GM18526 (cell line): ENCODE results near the gene EWSR1.

Experiments used
- POLR2A ChIP-seq: IDR thresholded peaks from 3 replicates; pipeline ENCODE4 v1.6.1; 2011; ENCODE audit not compliant: insufficient read length; ENCODE audit errors: extremely low read depth

The EWSR1 gene

DNA sequence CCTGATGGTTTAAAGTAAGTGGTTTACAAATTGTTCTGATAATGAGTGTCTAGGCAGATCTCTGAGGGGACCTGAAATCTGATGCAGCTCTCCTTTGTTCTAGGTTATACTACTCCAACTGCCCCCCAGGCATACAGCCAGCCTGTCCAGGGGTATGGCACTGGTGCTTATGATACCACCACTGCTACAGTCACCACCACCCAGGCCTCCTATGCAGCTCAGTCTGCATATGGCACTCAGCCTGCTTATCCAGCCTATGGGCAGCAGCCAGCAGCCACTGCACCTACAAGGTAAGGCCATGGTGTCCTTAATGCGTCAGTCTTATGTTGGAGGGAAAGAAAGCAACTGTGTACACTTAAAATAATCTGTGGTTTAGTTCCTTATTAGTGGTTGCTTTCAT lies 9.9 kb downstream of the EWSR1 start:
- no peak for TF ChIP-seq POLR2A

DNA sequence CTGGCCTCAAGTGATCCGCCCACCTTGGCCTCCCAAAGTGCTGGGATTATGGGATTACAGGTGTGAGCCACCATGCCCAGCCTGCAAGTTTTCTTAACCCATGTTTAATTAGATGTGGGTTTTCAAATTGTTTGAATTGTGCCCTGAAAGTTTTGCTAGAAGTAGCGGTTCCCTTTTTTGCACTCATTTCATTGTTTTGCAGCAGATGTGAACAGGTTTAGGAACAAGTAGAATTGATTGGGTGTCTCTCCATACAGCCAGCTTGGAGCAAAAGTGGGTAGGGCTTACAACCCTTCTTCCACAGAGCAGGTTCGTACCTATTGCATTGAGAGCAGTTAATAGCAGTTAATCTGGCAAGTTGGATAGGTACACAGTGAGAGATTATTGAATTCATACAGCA lies 16.1 kb downstream of the EWSR1 start:
- TF ChIP-seq POLR2A: no peak

- TF ChIP-seq POLR2A: no peak
These were observed 20.8 kb downstream of the EWSR1 start for GRCh38 chr22:29288837-29289236.

GRCh38 chr22:29290061-29290460 lies 22.0 kb downstream of the EWSR1 start:
- TF ChIP-seq POLR2A: no peak

DNA sequence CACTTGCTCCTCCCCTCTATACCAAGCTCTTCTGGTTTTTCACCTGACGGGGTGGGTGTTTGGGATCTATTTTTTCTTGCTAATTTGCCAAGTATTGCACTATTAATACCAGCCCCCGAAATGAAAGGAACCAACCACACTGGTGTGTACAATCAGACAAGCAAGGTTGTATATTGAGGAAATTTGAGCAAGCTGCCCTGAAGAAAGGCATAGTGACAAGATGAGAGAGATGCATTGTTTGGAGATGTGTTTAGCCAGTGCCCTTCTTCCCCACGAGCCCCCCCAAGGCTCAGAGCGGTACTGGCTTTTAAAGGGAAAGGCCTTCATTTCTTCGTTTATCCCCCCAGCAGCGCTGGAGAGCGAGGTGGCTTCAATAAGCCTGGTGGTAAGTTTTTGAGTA lies 23.1 kb downstream of the EWSR1 start:
- TF ChIP-seq POLR2A: no peak

DNA sequence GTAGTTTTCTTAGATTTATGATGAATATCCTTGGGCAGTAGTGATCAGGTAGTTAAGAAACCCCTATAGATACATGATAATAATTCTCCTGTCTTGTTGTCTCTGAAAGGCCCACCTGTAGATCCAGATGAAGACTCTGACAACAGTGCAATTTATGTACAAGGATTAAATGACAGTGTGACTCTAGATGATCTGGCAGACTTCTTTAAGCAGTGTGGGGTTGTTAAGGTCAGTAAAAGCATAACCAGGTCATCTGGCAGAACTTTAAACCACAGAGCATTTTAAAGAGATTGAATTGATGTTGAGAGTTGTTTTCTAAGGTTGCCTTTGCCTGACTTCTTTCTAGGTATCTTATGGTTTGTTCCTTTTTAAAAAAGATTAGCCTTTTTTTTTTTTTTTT lies 24.3 kb downstream of the EWSR1 start:
- TF ChIP-seq POLR2A: no peak

- no peak for TF ChIP-seq POLR2A
These were observed 30.6 kb downstream of the EWSR1 start for GRCh38 chr22:29298641-29299040.

DNA sequence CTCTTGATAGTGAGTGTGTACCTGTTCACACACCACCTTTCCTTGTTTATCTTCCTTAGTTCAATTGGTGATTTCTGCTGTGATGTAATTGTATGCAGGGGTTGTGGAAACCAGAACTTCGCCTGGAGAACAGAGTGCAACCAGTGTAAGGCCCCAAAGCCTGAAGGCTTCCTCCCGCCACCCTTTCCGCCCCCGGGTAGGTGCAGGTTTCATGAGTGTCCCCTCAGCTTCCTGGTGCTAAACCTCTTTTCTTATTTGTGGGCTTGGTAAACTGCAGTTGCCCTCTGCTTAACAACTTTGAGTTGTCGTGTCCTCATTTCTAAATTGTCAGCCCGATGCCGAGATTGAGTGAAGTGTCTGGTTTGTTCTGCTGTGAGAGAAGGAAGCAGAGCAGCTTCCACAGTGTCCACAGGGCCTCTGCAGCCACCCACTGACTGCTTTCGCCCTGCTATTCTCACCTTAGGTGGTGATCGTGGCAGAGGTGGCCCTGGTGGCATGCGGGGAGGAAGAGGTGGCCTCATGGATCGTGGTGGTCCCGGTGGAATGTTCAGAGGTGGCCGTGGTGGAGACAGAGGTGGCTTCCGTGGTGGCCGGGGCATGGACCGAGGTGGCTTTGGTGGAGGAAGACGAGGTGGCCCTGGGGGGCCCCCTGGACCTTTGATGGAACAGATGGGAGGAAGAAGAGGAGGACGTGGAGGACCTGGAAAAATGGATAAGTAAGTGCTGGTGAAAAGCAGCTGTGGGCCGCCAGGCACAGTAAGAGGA lies 31.2 kb downstream of the EWSR1 start:
- TF ChIP-seq POLR2A: no peak

GRCh38 chr22:29300467-29300806 lies 32.4 kb downstream of the EWSR1 start:
- no peak for TF ChIP-seq POLR2A

GRCh38 chr22:29300807-29301601 lies 32.9 kb downstream of the EWSR1 start:
- TF ChIP-seq POLR2A: no peak

GRCh38 chr22:29301716-29302401 lies 33.8 kb downstream of the EWSR1 start:
- no peak for TF ChIP-seq POLR2A

- TF ChIP-seq POLR2A: no peak
These were observed 34.3 kb downstream of the EWSR1 start for GRCh38 chr22:29302402-29302680.

- no peak for TF ChIP-seq POLR2A
These were observed 34.8 kb downstream of the EWSR1 start for GRCh38 chr22:29302681-29303465.

DNA sequence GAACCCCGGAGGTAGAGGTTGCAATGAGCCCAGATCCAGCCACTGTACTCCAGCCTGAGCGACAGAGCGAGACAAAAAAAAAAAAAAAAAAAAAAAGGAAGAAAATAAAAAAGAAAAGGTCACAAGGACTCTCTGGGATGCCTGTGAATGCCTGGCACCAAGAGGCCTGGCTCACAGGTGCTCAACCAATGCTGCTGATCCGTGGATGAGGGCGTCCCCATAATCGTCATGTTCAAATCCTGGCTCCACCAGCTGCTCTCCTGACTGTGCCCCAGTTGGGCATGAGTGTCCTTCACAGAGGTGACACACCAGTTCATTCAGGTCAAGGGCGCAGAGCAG lies 37.7 kb downstream of the EWSR1 start:
- no peak for TF ChIP-seq POLR2A

DNA sequence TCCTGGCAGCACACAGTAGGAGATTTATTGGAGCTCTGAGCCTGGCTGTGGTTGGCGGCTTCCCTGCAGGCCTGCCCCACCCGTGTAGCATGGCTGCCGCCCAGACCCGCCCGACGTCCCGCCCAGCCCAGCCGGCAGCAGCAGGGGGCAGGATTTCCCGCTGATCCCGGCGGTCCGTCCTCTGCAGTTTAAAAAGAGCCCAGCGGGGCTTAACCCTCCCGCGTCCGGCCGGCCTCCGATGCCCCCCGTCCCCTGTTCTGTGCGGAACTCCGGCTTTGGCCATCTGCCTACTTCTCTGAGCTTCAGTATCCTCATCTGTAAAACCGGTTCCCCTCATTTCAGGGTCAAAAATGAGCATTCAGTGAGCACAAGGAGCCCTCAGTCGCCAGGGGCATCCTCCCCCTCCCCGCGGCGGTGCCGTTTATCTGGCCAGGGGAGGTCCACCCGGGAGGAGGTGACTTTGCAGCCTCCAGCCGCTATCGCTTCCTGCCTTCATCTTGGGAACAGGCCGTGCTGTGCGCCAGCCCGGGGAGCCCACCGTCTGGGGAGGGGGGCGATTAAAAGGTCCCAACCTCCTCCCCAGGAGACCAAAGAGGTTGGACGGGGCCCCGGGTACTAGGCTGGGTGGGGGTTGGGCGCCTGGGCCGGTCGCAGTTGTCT lies 38.2 kb downstream of the EWSR1 start, which contains the start of gene GAS2L1:
Gene GAS2L1, plus strand, starts transcription at position 476 of the 660 bp plus-strand sequence. CDS start 1,456 bp downstream, outside the sequence.
- no peak for TF ChIP-seq POLR2A
